ENCODE results near the gene AMACR. TPM values are rescaled to one million over a fixed set of nuclear protein-coding genes. Genes with fewer than 3 reads are reported as not detected.
"Not testable (repeated sequence)": the region's sequence is repeated elsewhere in the genome, so short reads cannot be mapped to it uniquely, and the experiment has no call there.

The AMACR gene
- polyA plus RNA-seq, 3 donors = 81.1 to 113 (median 101) TPM

GRCh38 chr5:34040472-34040871, 32.6 kb upstream of the AMACR start:
- DNase-seq = no peak

- DNase-seq = no peak
Observed at GRCh38 chr5:34039398-34040157, 31.7 kb upstream of the AMACR start.

GRCh38 chr5:34038838-34039237, 31.0 kb upstream of the AMACR start:
- no peak for DNase-seq

- no peak for DNase-seq
Observed at GRCh38 chr5:34038390-34038789, 30.5 kb upstream of the AMACR start.

GRCh38 chr5:34037726-34038125, 29.9 kb upstream of the AMACR start:
- DNase-seq = no peak

- DNase-seq = no peak
Observed at GRCh38 chr5:34035756-34036155, 27.9 kb upstream of the AMACR start.

GRCh38 chr5:34034534-34035327, 26.9 kb upstream of the AMACR start:
- DNase-seq = no peak

GRCh38 chr5:34031966-34032365, 24.1 kb upstream of the AMACR start:
- DNase-seq = no peak

- no peak for DNase-seq
Observed at GRCh38 chr5:34031117-34031516, 23.3 kb upstream of the AMACR start.

GRCh38 chr5:34030585-34030984, 22.7 kb upstream of the AMACR start:
- not testable (repeated sequence) for DNase-seq

GRCh38 chr5:34030048-34030447, 22.2 kb upstream of the AMACR start:
- no peak for DNase-seq

GRCh38 chr5:34028349-34028748, 20.5 kb upstream of the AMACR start:
- no peak for DNase-seq

GRCh38 chr5:34026089-34026761, 18.4 kb upstream of the AMACR start:
- DNase-seq = no peak

GRCh38 chr5:34022121-34022705, 14.4 kb upstream of the AMACR start:
- no peak for DNase-seq

- DNase-seq = no peak
Observed at GRCh38 chr5:34021334-34021733, 13.5 kb upstream of the AMACR start.

GRCh38 chr5:34020726-34021125, 12.9 kb upstream of the AMACR start:
- no peak for DNase-seq

GRCh38 chr5:34017254-34017653, 9.4 kb upstream of the AMACR start:
- DNase-seq = no peak

GRCh38 chr5:34016750-34017149, 8.9 kb upstream of the AMACR start:
- DNase-seq = no peak

- DNase-seq = no peak
Observed at GRCh38 chr5:34016222-34016621, 8.4 kb upstream of the AMACR start.

GRCh38 chr5:34015120-34015822, 7.4 kb upstream of the AMACR start:
- DNase-seq = no peak

GRCh38 chr5:34014626-34015025, 6.8 kb upstream of the AMACR start:
- no peak for DNase-seq

- DNase-seq = no peak
Observed at GRCh38 chr5:34013547-34013946, 5.7 kb upstream of the AMACR start.

Data from renal pelvis (tissue), 4 donors.